DOHH2 (cell line): ENCODE measurements around the gene MDP1.
"Not testable (repeated sequence)": the region's sequence is repeated elsewhere in the genome, so short reads cannot be mapped to it uniquely, and the experiment has no call there.

Source experiments
- H3F3A ChIP-seq: fragments of 200-600 bp; sonication (generic), shearing (Covaris generic); 2 replicates; pipeline ENCODE4 v1.6.0; 2016; ENCODE audit warnings: antibody characterized with exemption, mild to moderate bottlenecking; ENCODE audit not compliant: control insufficient read depth, insufficient read depth
- H3K27ac ChIP-seq: fragments of 200-600 bp; sonication (generic); 2 replicates; pipeline ENCODE4 v1.5.1; 2014; ENCODE audit warnings: low read depth, mild to moderate bottlenecking, low read length, moderate library complexity
- H3K27me3 ChIP-seq: fragments of 200-600 bp; sonication (generic); 2 replicates; pipeline ENCODE4 v1.6.1; 2014; ENCODE audit warnings: mild to moderate bottlenecking, low read length, mixed read lengths; ENCODE audit not compliant: control insufficient read depth
- H3K36me3 ChIP-seq: fragments of 200-600 bp; sonication (generic); 2 replicates; pipeline ENCODE4 v1.6.1; 2014; ENCODE audit warnings: mild to moderate bottlenecking, low read length, moderate library complexity, mixed read lengths; ENCODE audit not compliant: control insufficient read depth
- H3K4me1 ChIP-seq: fragments of 200-600 bp; sonication (generic); 2 replicates; pipeline ENCODE4 v1.6.1; 2014; ENCODE audit warnings: mild to moderate bottlenecking, low read length, mixed read lengths; ENCODE audit not compliant: control insufficient read depth
- H3K4me2 ChIP-seq: fragments of 200-600 bp; sonication (generic); 2 replicates; pipeline ENCODE4 v1.6.0; 2014; ENCODE audit warnings: mild to moderate bottlenecking, low read length, moderate library complexity
- H3K4me3 ChIP-seq: fragments of 200-600 bp; sonication (generic); 2 replicates; pipeline ENCODE4 v1.5.1; 2014; ENCODE audit warnings: mild to moderate bottlenecking, low read length, mixed read lengths
- H3K79me2 ChIP-seq: fragments of 200-600 bp; sonication (generic); 2 replicates; pipeline ENCODE4 v1.6.1; 2014; ENCODE audit warnings: mild to moderate bottlenecking, low read length, mixed read lengths; ENCODE audit not compliant: control insufficient read depth
- H3K9me2 ChIP-seq: fragments of 200-600 bp; sonication (generic); replicated peaks from 2 replicates; pipeline ENCODE4 v1.6.1; 2014; ENCODE audit warnings: mild to moderate bottlenecking, low read length, mixed read lengths; ENCODE audit not compliant: control insufficient read depth
- H3K9me3 ChIP-seq: fragments of 200-600 bp; sonication (generic); 2 replicates; pipeline ENCODE4 v1.6.1; 2014; ENCODE audit warnings: antibody characterized with exemption, low read length, mixed read lengths; ENCODE audit not compliant: control insufficient read depth, insufficient read depth
- H4K20me1 ChIP-seq: fragments of 200-600 bp; sonication (generic); 2 replicates; pipeline ENCODE4 v1.6.0; 2014; ENCODE audit warnings: low read depth, mild to moderate bottlenecking, antibody characterized with exemption, low read length, moderate library complexity; ENCODE audit not compliant: control insufficient read depth, insufficient read depth
- EZH2phosphoT487 ChIP-seq: fragments of 200-600 bp; sonication (generic); IDR thresholded peaks from 2 replicates; pipeline ENCODE4 v1.6.1; 2017; ENCODE audit warnings: borderline replicate concordance, mild to moderate bottlenecking, antibody characterized with exemption, low read length, moderate library complexity, mixed read lengths
- TF ChIP-seq, protein P1 (sequence below): fragments of 200-600 bp; sonication (generic); IDR thresholded peaks from one replicate; pipeline ENCODE4 v1.5.1; 2014; ENCODE audit warnings: antibody characterized with exemption, mild to moderate bottlenecking, low read depth, low read length; ENCODE audit not compliant: poor library complexity, severe bottlenecking

Gene MDP1

DNA sequence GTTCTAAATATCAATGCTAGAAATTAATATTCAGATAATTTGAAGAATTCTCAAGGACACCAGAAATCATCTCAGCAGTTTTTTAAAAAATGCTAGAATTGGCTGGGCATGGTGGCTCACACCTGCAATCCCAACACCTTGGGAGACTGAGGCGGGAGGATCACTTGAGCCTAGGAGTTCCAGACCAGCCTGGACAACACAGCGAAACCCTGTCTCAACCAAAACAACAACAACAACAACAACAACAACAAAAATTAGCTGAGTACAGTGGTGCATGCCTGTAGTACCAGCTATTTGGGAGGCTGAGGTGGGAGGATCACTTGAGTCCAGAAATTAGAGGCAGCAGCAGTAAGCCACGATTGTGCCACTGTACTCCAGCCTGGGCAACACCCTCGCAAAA, 3.2 kb upstream of the MDP1 start:
- Histone ChIP-seq H3K4me1 (peaks cover 16% of the 10 kb centered on the region), H3K9me3 (no peaks in the 10 kb centered on the region), H3K36me3 (peaks cover 14% of the 10 kb centered on the region), H3K27me3 (no peaks in the 10 kb centered on the region), H3K27ac (no peak overlapping the region), H3F3A (peaks cover 21% of the 10 kb centered on the region), H3K4me2 (no peak overlapping the region), H3K4me3 (no peak overlapping the region), H4K20me1 (no peaks in the 10 kb centered on the region), H3K9me2 (no peaks in the 10 kb centered on the region), H3K79me2 (peaks cover 49% of the 10 kb centered on the region)
- TF ChIP-seq EZH2phosphoT487: no peak
- TF ChIP-seq, protein P1, sequence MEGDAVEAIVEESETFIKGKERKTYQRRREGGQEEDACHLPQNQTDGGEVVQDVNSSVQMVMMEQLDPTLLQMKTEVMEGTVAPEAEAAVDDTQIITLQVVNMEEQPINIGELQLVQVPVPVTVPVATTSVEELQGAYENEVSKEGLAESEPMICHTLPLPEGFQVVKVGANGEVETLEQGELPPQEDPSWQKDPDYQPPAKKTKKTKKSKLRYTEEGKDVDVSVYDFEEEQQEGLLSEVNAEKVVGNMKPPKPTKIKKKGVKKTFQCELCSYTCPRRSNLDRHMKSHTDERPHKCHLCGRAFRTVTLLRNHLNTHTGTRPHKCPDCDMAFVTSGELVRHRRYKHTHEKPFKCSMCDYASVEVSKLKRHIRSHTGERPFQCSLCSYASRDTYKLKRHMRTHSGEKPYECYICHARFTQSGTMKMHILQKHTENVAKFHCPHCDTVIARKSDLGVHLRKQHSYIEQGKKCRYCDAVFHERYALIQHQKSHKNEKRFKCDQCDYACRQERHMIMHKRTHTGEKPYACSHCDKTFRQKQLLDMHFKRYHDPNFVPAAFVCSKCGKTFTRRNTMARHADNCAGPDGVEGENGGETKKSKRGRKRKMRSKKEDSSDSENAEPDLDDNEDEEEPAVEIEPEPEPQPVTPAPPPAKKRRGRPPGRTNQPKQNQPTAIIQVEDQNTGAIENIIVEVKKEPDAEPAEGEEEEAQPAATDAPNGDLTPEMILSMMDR: no peak

GRCh38 chr14:24216876-24217275, 1.0 kb upstream of the MDP1 start:
- H3K4me3 ChIP-seq, H4K20me1 ChIP-seq, H3K27ac ChIP-seq, H3K9me2 ChIP-seq, H3K9me3 ChIP-seq, H3K4me2 ChIP-seq, H3K27me3 ChIP-seq: not testable (repeated sequence)
- H3K4me1 ChIP-seq: peaks cover 28% of the 10 kb centered on the region
- peaks cover 47% of the 10 kb centered on the region for H3K79me2 ChIP-seq
- H3K36me3 ChIP-seq: peaks cover 21% of the 10 kb centered on the region
- H3F3A ChIP-seq: peaks cover 26% of the 10 kb centered on the region

DNA sequence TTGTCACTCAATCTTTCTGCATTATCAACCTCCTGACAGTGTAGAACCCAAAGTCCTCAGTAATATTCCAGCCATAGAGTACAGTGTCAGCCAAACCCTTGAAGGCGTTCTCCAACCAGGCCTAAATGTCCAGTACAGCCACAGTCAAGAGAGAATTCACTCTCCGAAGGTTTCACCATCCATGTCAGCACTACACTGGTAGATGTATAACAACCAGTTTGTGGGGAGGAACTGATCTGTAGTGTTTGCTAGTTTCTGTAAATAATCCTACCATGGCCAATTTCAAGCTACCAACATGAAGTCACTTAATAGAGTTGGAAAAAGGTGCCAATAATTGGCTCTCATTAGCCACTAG, 456 bp upstream of the MDP1 start:
- no peaks in the 10 kb centered on the region for H3K9me3 ChIP-seq
- peak overlapping the region; percentile 82 for H3K4me2 ChIP-seq
- peaks cover 49% of the 10 kb centered on the region for H3K79me2 ChIP-seq
- H3K27ac ChIP-seq: no peak overlapping the region
- peaks cover 27% of the 10 kb centered on the region for H3K36me3 ChIP-seq
- no peaks in the 10 kb centered on the region for H3K9me2 ChIP-seq
- TF ChIP-seq EZH2phosphoT487: no peak
- TF ChIP-seq, protein P1: no peak
- H3F3A ChIP-seq: peaks cover 25% of the 10 kb centered on the region
- no peaks in the 10 kb centered on the region for H3K27me3 ChIP-seq
- H4K20me1 ChIP-seq: no peaks in the 10 kb centered on the region
- peak overlapping the region; percentile 99 for H3K4me3 ChIP-seq
- H3K4me1 ChIP-seq: peaks cover 31% of the 10 kb centered on the region

DNA sequence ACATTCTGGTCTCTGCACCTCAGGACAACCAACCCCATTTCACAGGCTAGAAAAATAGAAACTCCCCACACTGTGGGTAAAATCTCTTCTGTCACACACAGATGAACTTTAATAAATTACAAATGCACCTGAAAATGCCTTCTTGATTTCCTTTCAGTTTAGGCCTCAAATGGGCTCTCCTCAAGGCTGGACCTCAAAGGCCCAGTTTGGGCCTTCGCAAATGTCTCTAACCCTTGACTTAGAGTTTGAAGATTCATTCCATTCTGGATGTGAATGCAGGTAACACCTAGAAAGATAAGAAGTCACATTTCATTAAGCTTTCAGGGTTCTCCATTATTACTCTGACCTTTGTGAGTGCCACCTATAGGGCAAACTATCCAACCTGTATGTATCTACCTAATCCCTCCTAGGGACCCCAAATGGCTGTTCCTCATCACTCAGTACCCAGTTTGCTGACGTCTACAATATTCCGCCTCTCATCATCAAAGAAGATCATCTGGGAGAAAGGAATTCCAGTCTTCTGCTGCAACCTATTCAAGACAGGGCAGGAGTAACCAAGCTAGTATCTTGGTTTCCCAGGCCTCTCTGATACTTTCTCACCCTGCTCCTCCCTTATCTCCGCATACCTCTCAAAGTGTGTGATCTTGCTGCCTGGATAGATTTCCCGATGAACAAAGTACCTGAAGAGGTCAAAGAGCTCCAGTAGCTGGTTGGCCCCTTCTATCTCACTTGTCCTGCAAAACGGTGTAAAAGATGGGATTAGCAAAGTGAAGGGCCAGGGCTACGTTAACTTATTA, 1.8 kb downstream of the MDP1 start:
- Histone ChIP-seq H3K4me2 (peak overlapping the region; percentile 82), H3K36me3 (peaks cover 48% of the 10 kb centered on the region), H3K27ac (peak overlapping the region; percentile 87), H3F3A (peaks cover 25% of the 10 kb centered on the region), H3K9me2 (no peaks in the 10 kb centered on the region), H3K4me1 (peaks cover 31% of the 10 kb centered on the region), H3K4me3 (peak overlapping the region; percentile 99), H4K20me1 (no peaks in the 10 kb centered on the region), H3K27me3 (no peaks in the 10 kb centered on the region), H3K9me3 (no peaks in the 10 kb centered on the region), H3K79me2 (peaks cover 35% of the 10 kb centered on the region)
- no peak for TF ChIP-seq EZH2phosphoT487
- TF ChIP-seq, protein P1: peak; percentile 50
